GM12864 (cell line): Measurements from ENCODE around the gene VIPR2.

Source experiments
- DNase-seq: peaks from one replicate; pipeline ENCODE4 v3.0.0-alpha.2; 2011; ENCODE audit warnings: low read depth
- H3K4me3 ChIP-seq: 2 replicates; pipeline ENCODE4 v1.5.1; 2011; ENCODE audit warnings: mild to moderate bottlenecking, low read depth, low read length, control low read depth
- TF ChIP-seq, protein P1 (sequence below): IDR thresholded peaks from 2 replicates; pipeline ENCODE4 v1.5.1; 2011; ENCODE audit warnings: low read depth, mild to moderate bottlenecking, moderate library complexity, low read length, control low read depth, inconsistent platforms; ENCODE audit errors: missing control alignments

The VIPR2 gene

DNA sequence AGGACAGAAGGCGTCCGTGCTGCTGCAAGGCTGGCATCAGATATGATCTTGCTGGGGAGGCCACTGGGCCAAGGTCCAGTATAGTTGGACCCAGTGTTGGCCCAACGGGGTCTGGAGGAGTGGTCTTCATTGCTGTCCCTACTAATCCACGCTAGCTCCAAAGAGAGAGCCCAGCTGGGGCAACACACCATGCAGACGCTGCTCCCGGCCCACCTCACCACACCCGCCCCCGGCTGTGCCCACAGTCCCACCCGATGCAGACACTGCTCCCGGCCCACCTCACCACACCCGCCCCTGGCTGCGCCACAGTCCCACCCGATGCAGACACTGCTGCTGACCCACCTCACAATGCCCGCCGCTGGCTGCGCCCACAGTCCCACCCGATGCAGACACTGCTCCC is 121.5 kb downstream of the VIPR2 start:
- TF ChIP-seq, protein P1, sequence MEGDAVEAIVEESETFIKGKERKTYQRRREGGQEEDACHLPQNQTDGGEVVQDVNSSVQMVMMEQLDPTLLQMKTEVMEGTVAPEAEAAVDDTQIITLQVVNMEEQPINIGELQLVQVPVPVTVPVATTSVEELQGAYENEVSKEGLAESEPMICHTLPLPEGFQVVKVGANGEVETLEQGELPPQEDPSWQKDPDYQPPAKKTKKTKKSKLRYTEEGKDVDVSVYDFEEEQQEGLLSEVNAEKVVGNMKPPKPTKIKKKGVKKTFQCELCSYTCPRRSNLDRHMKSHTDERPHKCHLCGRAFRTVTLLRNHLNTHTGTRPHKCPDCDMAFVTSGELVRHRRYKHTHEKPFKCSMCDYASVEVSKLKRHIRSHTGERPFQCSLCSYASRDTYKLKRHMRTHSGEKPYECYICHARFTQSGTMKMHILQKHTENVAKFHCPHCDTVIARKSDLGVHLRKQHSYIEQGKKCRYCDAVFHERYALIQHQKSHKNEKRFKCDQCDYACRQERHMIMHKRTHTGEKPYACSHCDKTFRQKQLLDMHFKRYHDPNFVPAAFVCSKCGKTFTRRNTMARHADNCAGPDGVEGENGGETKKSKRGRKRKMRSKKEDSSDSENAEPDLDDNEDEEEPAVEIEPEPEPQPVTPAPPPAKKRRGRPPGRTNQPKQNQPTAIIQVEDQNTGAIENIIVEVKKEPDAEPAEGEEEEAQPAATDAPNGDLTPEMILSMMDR = no peak
- no peak for DNase-seq
- H3K4me3 ChIP-seq = no peak overlapping the region

DNA sequence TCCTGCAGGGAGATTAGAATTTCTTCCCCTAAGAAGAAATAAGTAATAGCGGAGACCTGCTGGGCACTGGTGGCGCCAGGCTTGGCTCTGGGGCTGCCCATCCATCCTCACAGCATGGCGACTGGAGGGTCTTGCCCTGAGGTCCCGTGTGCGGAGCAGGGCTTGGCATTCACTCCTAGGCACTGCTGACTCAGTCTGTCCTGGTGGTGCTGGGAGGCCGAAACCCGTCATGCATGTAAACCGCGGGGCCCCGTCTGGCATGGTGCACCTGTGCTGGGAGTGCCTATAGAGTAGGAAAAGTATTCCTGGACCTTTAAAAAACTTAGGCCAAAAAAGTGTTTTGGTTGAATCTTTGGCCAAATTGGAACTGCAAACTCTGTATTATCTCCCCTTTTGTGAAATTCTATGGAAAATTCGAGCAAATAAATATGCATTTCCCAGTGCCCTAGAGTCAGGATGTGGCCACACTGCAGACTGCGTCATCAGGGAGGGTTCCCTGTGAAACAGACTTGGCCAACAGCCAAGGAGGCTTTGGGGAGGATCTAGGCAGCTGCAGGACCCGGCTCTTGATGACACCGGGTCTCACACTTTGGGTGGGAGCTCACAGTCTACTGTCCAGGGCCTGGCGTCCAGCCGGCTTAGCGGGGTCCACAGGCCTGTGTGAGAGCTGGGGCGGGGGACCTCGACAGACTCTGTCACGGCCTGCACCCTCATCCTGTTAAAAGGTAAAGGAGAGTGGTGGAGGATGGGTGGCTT is 122.3 kb downstream of the VIPR2 start:
- no peak overlapping the region for H3K4me3 ChIP-seq
- no peak for DNase-seq
- TF ChIP-seq, protein P1 = no peak

DNA sequence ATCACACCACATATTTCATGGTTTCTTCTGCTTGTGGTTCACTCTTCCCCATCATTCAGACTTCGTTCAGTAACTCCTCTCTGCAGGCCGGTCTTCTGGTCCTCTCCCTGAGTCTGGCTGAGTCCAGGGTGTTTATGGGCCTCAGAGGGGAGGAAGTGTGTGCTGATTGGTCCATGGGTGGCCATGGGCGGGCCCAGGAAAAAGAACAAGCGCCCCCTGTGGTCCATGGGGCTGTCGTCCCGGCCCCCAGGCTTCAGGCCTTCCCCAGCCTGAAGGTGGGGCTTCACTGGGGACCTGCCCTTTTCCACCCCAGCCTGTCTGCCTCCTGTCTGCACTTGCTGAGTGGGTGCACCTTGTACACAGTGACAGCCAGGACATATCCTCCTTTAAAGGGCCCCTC is 123.7 kb downstream of the VIPR2 start:
- DNase-seq = no peak
- TF ChIP-seq, protein P1 = no peak
- H3K4me3 ChIP-seq = no peak overlapping the region

DNA sequence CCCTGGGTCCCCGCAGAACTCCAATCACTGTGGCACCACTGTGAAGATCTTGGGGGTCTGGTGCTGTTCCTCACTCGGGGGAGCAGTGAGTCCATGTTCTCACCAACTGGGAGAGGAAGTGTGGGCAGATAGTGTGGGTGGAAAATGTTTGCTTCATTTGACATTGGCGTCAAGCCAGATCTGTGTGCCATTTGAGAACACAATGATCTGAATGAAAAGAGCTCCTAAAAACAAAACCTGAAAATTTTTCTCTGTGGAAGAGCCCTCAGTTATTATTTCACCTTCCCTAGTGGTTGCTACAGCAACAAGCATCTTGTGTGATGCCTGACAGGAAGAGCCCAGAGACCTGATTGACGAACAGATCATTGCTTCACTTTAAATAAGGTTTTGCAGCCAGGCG is 125.6 kb downstream of the VIPR2 start:
- TF ChIP-seq, protein P1 = no peak
- DNase-seq = no peak
- no peak overlapping the region for H3K4me3 ChIP-seq

DNA sequence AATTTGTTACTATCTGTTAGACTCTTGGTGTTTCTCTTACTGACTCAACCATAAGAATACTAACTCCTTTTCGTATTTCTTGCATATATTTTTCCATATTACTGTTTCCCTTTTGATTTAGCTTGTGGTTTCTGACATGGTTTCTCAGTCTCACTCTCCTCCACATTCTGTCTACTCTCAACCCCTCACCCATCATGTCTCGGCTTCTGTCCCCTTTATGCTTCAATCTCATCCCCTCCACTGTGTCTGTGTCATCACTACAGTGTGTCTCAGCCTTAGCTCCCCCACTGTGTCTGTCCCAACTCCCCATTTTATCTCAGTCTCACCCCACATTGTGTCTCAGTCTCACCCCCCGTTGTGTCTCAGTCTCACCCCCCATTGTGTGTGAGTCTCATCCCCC is 126.9 kb downstream of the VIPR2 start:
- H3K4me3 ChIP-seq = no peak overlapping the region
- no peak for DNase-seq
- TF ChIP-seq, protein P1 = no peak

GRCh38 chr7:159017210-159017609 is 127.5 kb downstream of the VIPR2 start:
- DNase-seq = no peak
- H3K4me3 ChIP-seq = no peak overlapping the region
- TF ChIP-seq, protein P1 = no peak

- DNase-seq = no peak
- TF ChIP-seq, protein P1 = no peak
- no peak overlapping the region for H3K4me3 ChIP-seq
These were observed 128.1 kb downstream of the VIPR2 start for GRCh38 chr7:159016591-159016990.
